CD4-positive, CD25-positive, alpha-beta regulatory T cell (primary cell): ENCODE data around the gene ZNF609. TPM values are rescaled to one million over a fixed set of nuclear protein-coding genes. Genes with fewer than 3 reads are reported as not detected.
A peak's percentile ranks its signal among the peaks of the same experiment; 100 is the strongest.

Experiments
- ATAC-seq, 2 donors: fragments of 150-1000 bp; cut with Tn5 transposase; one replicate each; pipeline ENCODE4 v1.10.0; 2021; ENCODE audit warnings: low read depth in 2 of 2, moderate number of reproducible peaks in 2 of 2, moderate library complexity in 1 of 2
- DNase-seq, 3 donors: peaks; one replicate each; pipeline versions ENCODE4 v3.0.0 to v3.0.0-alpha.2; 2012 to 2022; ENCODE audit warnings: mixed read lengths in 1 of 3
- H3K27ac ChIP-seq: one replicate; pipeline ENCODE4 v1.7.0; 2013; ENCODE audit warnings: mild to moderate bottlenecking, low read length; ENCODE audit not compliant: insufficient read depth, poor library complexity, severe bottlenecking
- H3K27me3 ChIP-seq: one replicate; pipeline ENCODE4 v1.7.0; 2013; ENCODE audit warnings: low read length; ENCODE audit not compliant: control insufficient read depth, insufficient read depth
- H3K36me3 ChIP-seq: one replicate; pipeline ENCODE4 v1.7.0; 2013; ENCODE audit warnings: mild to moderate bottlenecking, low read length, moderate library complexity; ENCODE audit not compliant: control insufficient read depth, insufficient read depth
- H3K4me1 ChIP-seq: 2 replicates; pipeline ENCODE4 v1.7.0; 2013; ENCODE audit warnings: mild to moderate bottlenecking, low read length; ENCODE audit not compliant: insufficient read depth, control insufficient read depth, poor library complexity, severe bottlenecking
- H3K4me3 ChIP-seq: one replicate; pipeline ENCODE4 v1.7.0; 2013; ENCODE audit warnings: low read depth, mild to moderate bottlenecking, low read length, moderate library complexity
- H3K9me3 ChIP-seq, 2 experiments: 1 replicate in 1 of 2; 2 replicates in 1 of 2; pipeline ENCODE4 v1.7.0; 2013; ENCODE audit warnings: low read length in 2 of 2, mild to moderate bottlenecking in 1 of 2, moderate library complexity in 1 of 2; ENCODE audit not compliant: control insufficient read depth in 2 of 2
- H3K27ac Mint-ChIP-seq, 3 donors: one replicate each; pipeline ENCODE4 v1.8.0; 2020 to 2022; ENCODE audit warnings: mild to moderate bottlenecking in 3 of 3, mixed read lengths in 3 of 3, moderate library complexity in 2 of 3
- H3K27me3 Mint-ChIP-seq: one replicate; pipeline ENCODE4 v1.8.0; 2022; ENCODE audit warnings: mild to moderate bottlenecking, mixed read lengths
- H3K36me3 Mint-ChIP-seq: one replicate; pipeline ENCODE4 v1.8.0; 2020; ENCODE audit warnings: mixed read lengths
- H3K4me1 Mint-ChIP-seq, 4 donors: one replicate each; pipeline ENCODE4 v1.8.0; 2020 to 2022; ENCODE audit warnings: mixed read lengths in 4 of 4, mild to moderate bottlenecking in 1 of 4
- H3K4me3 Mint-ChIP-seq, 4 donors: one replicate each; pipeline ENCODE4 v1.8.0; 2020 to 2022; ENCODE audit warnings: mild to moderate bottlenecking in 4 of 4, mixed read lengths in 4 of 4, moderate library complexity in 3 of 4
- H3K9me3 Mint-ChIP-seq, 7 donors: one replicate each; pipeline ENCODE4 v1.8.0; 2020 to 2022; ENCODE audit warnings: mixed read lengths in 7 of 7, mild to moderate bottlenecking in 3 of 7, moderate library complexity in 2 of 7
- polyA plus RNA-seq, 4 donors: library from polyadenylated mRNA; unstranded; fragments of 300-500 nt; fragmentation: Illumina TruSeq; gene quantifications; one replicate each; pipeline ENCODE4 v1.2.3, GENCODE V29; 2021
- total RNA-seq: library from RNA; stranded (reverse); gene quantifications from one replicate; pipeline ENCODE4 v1.2.3, GENCODE V29; 2022

The ZNF609 gene
- total and polyA plus RNA-seq, 5 donors from 2014 or later: 0.64 to 39.0 (median 2.0) TPM

- Histone ChIP-seq H3K27me3 (no peaks in the 10 kb centered on the region), H3K36me3 (peaks cover 3% of the 10 kb centered on the region), H3K4me1 (no peaks in the 10 kb centered on the region), H3K27ac (no peak overlapping the region), H3K4me3 (no peak overlapping the region), H3K9me3 (no peaks in the 10 kb centered on the region)
- DNase-seq (no peak), ATAC-seq (no peak)
- Mint-ChIP-seq H3K9me3 (no peaks in the 10 kb centered on the region), H3K36me3 (peaks cover 8% of the 10 kb centered on the region), H3K27ac (peak overlapping the region in 1 of 3 donors; percentile 31), H3K27me3 (no peaks in the 10 kb centered on the region), H3K4me3 (no peak overlapping the region), H3K4me1 (peaks cover 24 to 52% (median 43%) of the 10 kb centered on the region in 4 donors)
Observed at GRCh38 chr15:64562003-64562640, 101.7 kb downstream of the ZNF609 start.

DNA sequence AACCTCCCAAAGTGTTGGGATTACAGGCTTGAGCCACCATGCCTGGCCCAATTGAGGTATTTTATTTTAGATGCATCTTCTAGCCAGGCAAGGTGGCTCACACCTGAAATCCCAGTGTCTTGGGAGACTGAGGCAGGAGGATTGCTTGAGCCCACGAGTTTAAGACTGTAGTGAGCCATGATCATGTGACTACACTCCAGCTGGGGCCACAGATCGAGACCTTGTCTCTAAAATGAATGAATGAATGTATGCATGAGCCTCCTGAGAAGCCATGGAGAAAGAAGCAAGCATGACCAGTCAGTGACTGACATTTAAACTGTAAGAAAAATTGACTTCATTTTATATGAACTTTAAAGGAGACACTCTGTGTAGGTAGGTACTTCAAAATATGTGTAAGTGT is 105.7 kb downstream of the ZNF609 start:
- Mint-ChIP-seq H3K9me3 (no peaks in the 10 kb centered on the region), H3K27ac (peak overlapping the region in 1 of 3 donors; percentile 12), H3K4me1 (peaks cover 38 to 55% (median 39%) of the 10 kb centered on the region in 4 donors), H3K4me3 (no peak overlapping the region), H3K36me3 (peaks cover 13% of the 10 kb centered on the region), H3K27me3 (no peaks in the 10 kb centered on the region)
- no peak overlapping the region for H3K27ac ChIP-seq
- H3K36me3 ChIP-seq: peaks cover 3% of the 10 kb centered on the region
- no peaks in the 10 kb centered on the region for H3K27me3 ChIP-seq
- ATAC-seq (no peak), DNase-seq (no peak)
- no peak overlapping the region for H3K4me3 ChIP-seq
- H3K4me1 ChIP-seq: peaks cover 5% of the 10 kb centered on the region
- H3K9me3 ChIP-seq: no peaks in the 10 kb centered on the region

DNA sequence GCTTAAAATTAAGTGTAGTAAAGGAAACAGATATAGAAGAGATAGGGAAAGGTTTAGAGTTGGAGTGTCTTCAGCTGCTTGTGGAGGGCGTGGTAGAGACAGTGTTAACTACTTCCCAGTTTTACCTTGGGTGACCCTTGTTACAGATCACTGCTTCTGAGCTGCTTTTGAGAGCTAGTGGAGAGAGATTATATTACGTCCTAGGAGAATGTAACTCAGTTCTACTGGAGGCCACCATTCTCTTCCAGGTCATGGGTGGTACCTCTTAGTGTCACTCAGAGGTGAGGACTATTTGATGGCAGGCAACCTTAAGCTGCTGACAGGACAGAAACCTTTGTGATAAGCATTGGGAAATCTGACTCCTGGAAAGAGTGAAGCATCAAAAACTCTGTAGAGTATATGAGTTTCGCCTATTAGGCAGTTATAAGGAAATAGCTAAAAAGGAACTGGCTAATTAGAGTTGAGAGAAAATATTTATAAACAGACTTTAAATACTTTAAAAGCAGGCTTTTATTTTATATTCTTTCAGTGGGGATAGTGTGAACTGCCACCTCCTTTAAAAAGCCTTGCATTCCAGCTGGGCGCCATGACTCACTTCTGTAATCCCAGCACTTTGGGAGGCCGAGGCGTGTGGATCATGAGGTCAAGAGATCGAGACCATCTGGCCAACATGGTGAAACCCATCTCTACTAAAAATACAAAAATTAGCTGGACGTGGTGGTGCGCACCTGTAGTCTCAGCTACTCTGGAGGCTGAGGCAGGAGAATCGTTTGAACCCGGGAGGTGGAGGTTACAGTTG is 106.5 kb downstream of the ZNF609 start:
- H3K4me1 Mint-ChIP-seq: peaks cover 38 to 57% (median 39%) of the 10 kb centered on the region in 4 donors
- peaks cover 13% of the 10 kb centered on the region for H3K36me3 Mint-ChIP-seq
- H3K9me3 Mint-ChIP-seq: no peaks in the 10 kb centered on the region
- no peaks in the 10 kb centered on the region for H3K27me3 ChIP-seq
- H3K4me3 ChIP-seq: no peak overlapping the region
- H3K27ac Mint-ChIP-seq: peak overlapping the region in 2 of 3 donors; percentile 12 to 42
- H3K4me3 Mint-ChIP-seq: no peak overlapping the region
- H3K27ac ChIP-seq: no peak overlapping the region
- H3K9me3 ChIP-seq: no peaks in the 10 kb centered on the region
- ATAC-seq: no peak
- peaks cover 3% of the 10 kb centered on the region for H3K36me3 ChIP-seq
- no peak for DNase-seq
- no peaks in the 10 kb centered on the region for H3K27me3 Mint-ChIP-seq
- H3K4me1 ChIP-seq: peaks cover 5% of the 10 kb centered on the region

- H3K4me1 Mint-ChIP-seq: peaks cover 38 to 63% (median 44%) of the 10 kb centered on the region in 4 donors
- H3K9me3 Mint-ChIP-seq: no peaks in the 10 kb centered on the region
- ATAC-seq (no peak), DNase-seq (no peak)
- peaks cover 18% of the 10 kb centered on the region for H3K36me3 Mint-ChIP-seq
- H3K27me3 ChIP-seq: no peaks in the 10 kb centered on the region
- H3K27me3 Mint-ChIP-seq: no peaks in the 10 kb centered on the region
- no peak overlapping the region for H3K27ac ChIP-seq
- H3K4me3 Mint-ChIP-seq: no peak overlapping the region
- peaks cover under 1% of the 10 kb centered on the region for H3K36me3 ChIP-seq
- H3K4me1 ChIP-seq: peaks cover 5% of the 10 kb centered on the region
- no peaks in the 10 kb centered on the region for H3K9me3 ChIP-seq
- no peak overlapping the region for H3K4me3 ChIP-seq
- H3K27ac Mint-ChIP-seq: peak overlapping the region in 2 of 3 donors; percentile 59 to 69
Observed at GRCh38 chr15:64568765-64569164, 108.4 kb downstream of the ZNF609 start.

DNA sequence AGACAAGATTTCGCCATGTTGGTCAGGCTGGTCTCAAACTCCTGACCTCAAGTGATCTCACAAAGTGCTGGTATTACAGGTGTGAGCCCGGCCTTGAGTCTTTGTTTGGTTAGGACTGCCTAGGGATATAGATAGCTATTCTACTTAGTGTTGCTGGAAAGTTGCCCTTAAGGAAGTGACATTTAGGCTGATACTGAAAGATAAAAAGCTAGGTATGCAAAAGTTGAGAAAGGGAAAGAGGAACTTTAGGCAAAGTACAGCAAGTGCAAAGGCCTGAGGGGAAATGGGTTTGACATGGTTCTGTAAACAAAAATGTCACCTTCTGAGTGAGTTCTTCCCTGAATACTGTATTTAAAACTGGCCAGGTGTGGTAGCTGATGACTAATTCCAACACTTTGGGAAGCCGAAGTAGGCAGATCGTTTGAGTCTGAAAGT is 111.5 kb downstream of the ZNF609 start:
- no peak for DNase-seq
- no peaks in the 10 kb centered on the region for H3K9me3 ChIP-seq
- Mint-ChIP-seq H3K9me3 (no peaks in the 10 kb centered on the region), H3K4me1 (peaks cover 28 to 47% (median 39%) of the 10 kb centered on the region in 4 donors), H3K36me3 (peaks cover 10% of the 10 kb centered on the region), H3K27ac (peak overlapping the region in 2 of 3 donors; percentile 9 to 58), H3K27me3 (no peaks in the 10 kb centered on the region), H3K4me3 (no peak overlapping the region)
- H3K27me3 ChIP-seq: no peaks in the 10 kb centered on the region
- peaks cover 3% of the 10 kb centered on the region for H3K36me3 ChIP-seq
- no peak for ATAC-seq
- H3K4me3 ChIP-seq: no peak overlapping the region
- H3K27ac ChIP-seq: no peak overlapping the region
- peaks cover 5% of the 10 kb centered on the region for H3K4me1 ChIP-seq

- no peak for DNase-seq
- Mint-ChIP-seq H3K4me3 (no peak overlapping the region), H3K4me1 (peaks cover 26 to 47% (median 39%) of the 10 kb centered on the region in 4 donors), H3K9me3 (peaks cover 0 to 1% (median 0%) of the 10 kb centered on the region in 7 donors), H3K27ac (no peak overlapping the region), H3K27me3 (no peaks in the 10 kb centered on the region), H3K36me3 (peaks cover 9% of the 10 kb centered on the region)
- Histone ChIP-seq H3K9me3 (no peaks in the 10 kb centered on the region), H3K36me3 (peaks cover 3% of the 10 kb centered on the region), H3K27me3 (no peaks in the 10 kb centered on the region), H3K4me3 (no peak overlapping the region), H3K4me1 (peaks cover 3% of the 10 kb centered on the region), H3K27ac (no peak overlapping the region)
- no peak for ATAC-seq
Observed at GRCh38 chr15:64572856-64573255, 112.5 kb downstream of the ZNF609 start.

DNA sequence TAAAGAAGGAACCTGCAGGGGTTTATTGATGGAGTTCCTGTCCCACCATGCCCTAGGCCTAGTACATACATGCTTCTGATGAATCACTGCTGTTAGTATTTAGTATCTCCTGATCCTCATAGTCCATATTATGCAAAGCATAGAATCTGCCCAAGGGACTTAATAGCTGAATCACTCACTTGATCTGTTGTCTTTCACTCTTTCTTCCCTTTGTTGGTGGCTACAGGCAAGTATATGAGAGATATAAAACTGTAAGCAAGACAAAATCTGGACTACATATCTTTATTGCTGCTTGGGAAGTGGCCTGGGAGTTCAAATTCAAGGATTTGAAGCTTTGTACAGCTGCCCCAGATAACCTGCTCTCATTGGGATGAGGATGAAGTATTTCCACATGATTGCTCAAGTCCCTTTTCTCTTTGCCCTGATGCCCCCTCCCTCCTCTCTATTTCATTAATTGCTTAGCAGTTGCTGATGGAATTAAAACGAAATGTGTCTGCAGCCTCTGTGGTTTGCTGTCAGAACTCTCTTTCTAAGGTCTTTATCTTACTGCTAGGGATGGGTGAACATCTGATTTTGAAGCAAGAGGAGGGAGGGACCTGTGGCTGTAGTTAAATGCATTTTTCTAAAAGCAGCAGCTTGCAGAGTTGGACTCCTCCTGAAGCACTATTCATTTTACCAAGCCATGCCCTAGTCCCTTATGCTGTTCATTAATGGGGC is 114.1 kb downstream of the ZNF609 start:
- Histone ChIP-seq H3K27me3 (no peaks in the 10 kb centered on the region), H3K27ac (no peak overlapping the region), H3K4me1 (no peaks in the 10 kb centered on the region), H3K36me3 (peaks cover 3% of the 10 kb centered on the region), H3K9me3 (no peaks in the 10 kb centered on the region), H3K4me3 (no peak overlapping the region)
- H3K27ac Mint-ChIP-seq: peak overlapping the region in 2 of 3 donors; percentile 28 to 44
- peaks cover 0 to 4% (median 0%) of the 10 kb centered on the region in 7 donors for H3K9me3 Mint-ChIP-seq
- H3K4me3 Mint-ChIP-seq: no peak overlapping the region
- ATAC-seq: peak in 1 of 2 donors; percentile 55
- peaks cover 4% of the 10 kb centered on the region for H3K36me3 Mint-ChIP-seq
- no peak for DNase-seq
- H3K4me1 Mint-ChIP-seq: peaks cover 15 to 31% (median 25%) of the 10 kb centered on the region in 4 donors
- no peaks in the 10 kb centered on the region for H3K27me3 Mint-ChIP-seq
